HepG2 (cell line): ENCODE data around the gene CTNNBIP1. TPM values are rescaled to one million over a fixed set of nuclear protein-coding genes. Genes with fewer than 3 reads are reported as not detected.

Experiments
- ATAC-seq: fragments of 200-7000 bp; cut with Tn5 transposase; 3 replicates; pipeline ENCODE4 v1.9.1; 2020; ENCODE audit warnings: mild to moderate bottlenecking, moderate library complexity
- Bru-seq: library from RNA; stranded (reverse); fragments of 400-500 nt; gene quantifications from one replicate; lab custom pipeline; 2021; lab: Mats Ljungman, UMichigan
- BruChase-seq, 2 experiments: library from RNA; stranded (reverse); fragments of 400-500 nt; gene quantifications; one replicate each; lab custom pipeline; 2021; lab: Mats Ljungman, UMichigan
- BruUV-seq: library from RNA; stranded (reverse); fragments of 400-500 nt; replicated peaks from 2 replicates; lab custom pipeline; 2021; lab: Mats Ljungman, UMichigan
- CTCF ChIA-PET: fragments of 300-600 bp; formaldehyde crosslinking; extraction: SDS; loops from one replicate; lab custom pipeline; 2021; ENCODE audit warnings: low total read pairs, inconsistent platforms, low intra/inter-chr PET ratio; lab: Yijun Ruan, JAX
- POLR2A ChIA-PET: fragments of 350-600 bp; sonication (Branson Sonifier 250); formaldehyde crosslinking; loops from one replicate; lab custom pipeline; 2020; ENCODE audit warnings: antibody characterized with exemption, inconsistent platforms; lab: Yijun Ruan, JAX
- DNase-seq: peaks from one replicate; pipeline ENCODE4 v3.0.0-alpha.2; 2015; ENCODE audit warnings: low spot score
- FAIRE-seq: peaks from 3 replicates; lab custom pipeline; 2011; peaks lifted over from hg19 to GRCh38; lab: Jason Lieb, UNC
- H2AFZ ChIP-seq: one replicate; pipeline ENCODE4 v1.6.1; 2011; ENCODE audit warnings: low read length, inconsistent platforms
- H3K27ac ChIP-seq: fragments of 300-600 bp; 3 replicates; pipeline ENCODE4 v1.8.0; 2011; ENCODE audit warnings: mixed run types, mild to moderate bottlenecking, mixed read lengths, low read length, inconsistent platforms; ENCODE audit not compliant: insufficient read depth; ENCODE audit errors: extremely low read length
- H3K27me3 ChIP-seq, 2 experiments: fragments of 200-600 bp in 1 of 2; 2 replicates in 1 of 2; 3 replicates in 1 of 2; pipeline versions ENCODE4 v1.6.0 to v1.8.0; 2011; ENCODE audit warnings: low read length in 2 of 2, mild to moderate bottlenecking in 2 of 2, moderate library complexity in 2 of 2, inconsistent platforms in 1 of 2; ENCODE audit not compliant: insufficient read depth in 2 of 2, control insufficient read depth in 1 of 2
- H3K36me3 ChIP-seq, 2 experiments: fragments of 200-600 bp in 1 of 2; replicated peaks in 1 of 2; 2 replicates in 1 of 2; 3 replicates in 1 of 2; pipeline versions ENCODE4 v1.5.1 to v1.8.0; 2011; ENCODE audit warnings: low read length in 2 of 2, inconsistent platforms in 1 of 2; ENCODE audit not compliant: insufficient read depth in 2 of 2, control insufficient read depth in 1 of 2
- H3K4me1 ChIP-seq: 2 replicates; pipeline ENCODE4 v1.5.1; 2012; ENCODE audit warnings: low read length, inconsistent platforms; ENCODE audit not compliant: insufficient read depth
- H3K4me2 ChIP-seq: 2 replicates; pipeline ENCODE4 v1.6.0; 2011; ENCODE audit warnings: low read depth, low read length, inconsistent platforms
- H3K4me3 ChIP-seq, 3 experiments: fragments of 200-600 bp in 1 of 3; sonication (generic), shearing (Covaris generic) in 1 of 3; replicated peaks in 1 of 3; 2 replicates each; pipeline ENCODE4 v1.5.1; 2011 to 2016; ENCODE audit warnings: low read length in 3 of 3, inconsistent platforms in 2 of 3, low read depth in 2 of 3, mild to moderate bottlenecking in 2 of 3, control low read depth in 1 of 3, mixed read lengths in 1 of 3; ENCODE audit not compliant: insufficient read depth in 1 of 3
- H3K79me2 ChIP-seq: one replicate; pipeline ENCODE4 v1.6.1; 2011; ENCODE audit warnings: low read length, inconsistent platforms; ENCODE audit not compliant: insufficient read depth
- H3K9ac ChIP-seq: 2 replicates; pipeline ENCODE4 v1.6.0; 2011; ENCODE audit warnings: mild to moderate bottlenecking, low read depth, low read length, inconsistent platforms; ENCODE audit not compliant: insufficient read depth
- H3K9me3 ChIP-seq: 2 replicates; pipeline ENCODE4 v1.5.1; 2012; ENCODE audit warnings: mild to moderate bottlenecking, low read length
- H4K20me1 ChIP-seq: 2 replicates; pipeline ENCODE4 v1.6.0; 2011; ENCODE audit warnings: inconsistent platforms, mild to moderate bottlenecking, low read length, moderate library complexity; ENCODE audit not compliant: insufficient read depth
- ATF4 ChIP-seq, 2 experiments: fragments of 450-650 bp in 1 of 2; sonication (generic) in 1 of 2; formaldehyde crosslinking; IDR thresholded peaks; 2 replicates each; pipeline versions ENCODE4 v1.5.0 to v1.8.0; 2020 to 2022; ENCODE audit warnings: mild to moderate bottlenecking in 1 of 2, missing genetic modification reagents in 1 of 2
- GTF2F1 ChIP-seq: fragments of 150-350 bp; IDR thresholded peaks from 2 replicates; pipeline ENCODE4 v1.6.1; 2014; ENCODE audit warnings: low read length
- MEIS2 ChIP-seq: sonication (generic); formaldehyde crosslinking; IDR thresholded peaks from 2 replicates; pipeline ENCODE4 v1.9.0; 2021; ENCODE audit warnings: mild to moderate bottlenecking, missing genetic modification reagents
- RORA ChIP-seq: sonication (generic); formaldehyde crosslinking; IDR thresholded peaks from 2 replicates; pipeline ENCODE4 v1.5.0; 2020; ENCODE audit warnings: mild to moderate bottlenecking, missing genetic modification reagents, moderate library complexity
- TCF7L2 ChIP-seq: IDR thresholded peaks from 2 replicates; pipeline ENCODE4 v1.6.1; 2011; ENCODE audit warnings: mild to moderate bottlenecking, low read depth, low read length, moderate library complexity
- TFDP2 ChIP-seq: sonication (generic); formaldehyde crosslinking; IDR thresholded peaks from 2 replicates; pipeline ENCODE4 v1.4.0; 2020; ENCODE audit warnings: missing genetic modification reagents
- XRCC5 ChIP-seq: fragments of 200-400 bp; formaldehyde crosslinking; optimal IDR thresholded peaks from 2 replicates; pipeline ENCODE3; 2017; ENCODE audit warnings: mild to moderate bottlenecking, low read length
- ZBTB2 ChIP-seq: sonication (generic); formaldehyde crosslinking; IDR thresholded peaks from 2 replicates; pipeline ENCODE4 v1.8.0; 2022; ENCODE audit warnings: low read depth, missing genetic modification reagents
- ZFY ChIP-seq: sonication (generic); formaldehyde crosslinking; IDR thresholded peaks from 2 replicates; pipeline ENCODE4 v1.4.0; 2020; ENCODE audit warnings: missing genetic modification reagents
- ZHX1 ChIP-seq: sonication (generic); formaldehyde crosslinking; IDR thresholded peaks from 2 replicates; pipeline ENCODE4 v1.8.1; 2022; ENCODE audit warnings: low read depth, mild to moderate bottlenecking, missing genetic modification reagents
- ZNF136 ChIP-seq: sonication (generic); formaldehyde crosslinking; IDR thresholded peaks from 2 replicates; pipeline ENCODE4 v1.8.1; 2022; ENCODE audit warnings: low read depth, mild to moderate bottlenecking, moderate library complexity, missing genetic modification reagents
- WGBS: methylation state at CpG from one replicate; pipeline ENCODE4 v1.1.6; 2017; ENCODE audit warnings: low lambda C conversion rate; 5-methylcytosine and 5-hydroxymethylcytosine counted together
- in situ Hi-C: cut with HindIII; loops from 2 replicates; pipeline ENCODE4 v1.10.0; 2017; ENCODE audit warnings: low pct_unique_long_range_greater_than_20kb; ENCODE audit not compliant: extremely low pct_ligation_motif_present
- intact Hi-C: fragments of 100-400 bp; cut with micrococcal nuclease; formaldehyde crosslinking; loops from one replicate; pipeline ENCODE4 v1.10.0; 2022; ENCODE audit not compliant: unreplicated experiment
- long read RNA-seq, 2 experiments: library from RNA in 1 of 2; library from polyadenylated mRNA in 1 of 2; stranded (forward) in 1 of 2; unstranded in 1 of 2; transcript quantifications; one replicate each; pipeline ENCODE4 v2.0.0, GENCODE V29; 2019 to 2022
- polyA minus RNA-seq, 3 experiments: library from RNA; depleted of rRNA, polyadenylated mRNA; stranded (reverse); fragments of >200 nt; gene quantifications; 2 replicates each; pipeline ENCODE4 v1.2.3, GENCODE V29; 2011; ENCODE audit warnings: low replicate concordance in 1 of 3
- polyA plus RNA-seq, 8 experiments: library from polyadenylated mRNA; depleted of rRNA in 3 of 8; stranded (reverse) in 7 of 8; unstranded in 1 of 8; fragments of >200 nt; fragmentation: Illumina TruSeq in 4 of 8; extraction: Trizol in 4 of 8; gene quantifications; 2 replicates each; pipeline versions ENCODE4 v1.2.1 to v1.2.3, GENCODE V29; 2011 to 2016; ENCODE audit warnings: low read depth in 4 of 8, missing spikeins in 1 of 8, mixed read lengths in 1 of 8; ENCODE audit not compliant: insufficient read depth in 1 of 8
- total RNA-seq, 5 experiments: library from RNA; depleted of rRNA; stranded (reverse); fragments of >200 nt; fragmentation: Illumina TruSeq; extraction: Trizol; gene quantifications; 2 replicates each; pipeline ENCODE4 v1.2.3, GENCODE V29; 2016; ENCODE audit warnings: low read depth in 1 of 5

CTNNBIP1 gene
- total RNA-seq (2016; rRNA removed; fragmentation: Illumina TruSeq; extraction: Trizol), result 67.0 and 71.7 TPM in 2 replicates
- 112 and 131 TPM in 2 replicates for total RNA-seq (2016; cell fraction: cytosol; rRNA removed; fragmentation: Illumina TruSeq; extraction: Trizol; ENCODE audit: low read depth)
- total RNA-seq (2016; cell fraction: insoluble cytoplasmic fraction; rRNA removed; fragmentation: Illumina TruSeq; extraction: Trizol), result 54.5 and 70.6 TPM in 2 replicates
- total RNA-seq (2016; cell fraction: membrane; rRNA removed; fragmentation: Illumina TruSeq; extraction: Trizol), result 130 and 149 TPM in 2 replicates
- 21.2 and 22.7 TPM in 2 replicates for total RNA-seq (2016; cell fraction: nucleus; rRNA removed; fragmentation: Illumina TruSeq; extraction: Trizol)
- polyA plus RNA-seq (2011; rRNA removed), result 83.0 and 83.1 TPM in 2 replicates
- 57.2 and 76.8 TPM in 2 replicates for polyA plus RNA-seq (2011; cell fraction: cytosol; rRNA removed)
- polyA plus RNA-seq (2011; cell fraction: nucleus; rRNA removed), result 32.2 and 32.4 TPM in 2 replicates
- 26.8 and 39.9 TPM in 2 replicates for polyA plus RNA-seq (2012)
- polyA plus RNA-seq (2016; cell fraction: cytosol; fragmentation: Illumina TruSeq; extraction: Trizol; ENCODE audit: low read depth), result 182 and 242 TPM in 2 replicates
- polyA plus RNA-seq (2016; cell fraction: insoluble cytoplasmic fraction; fragmentation: Illumina TruSeq; extraction: Trizol; ENCODE audit: low read depth), result 74.3 and 84.9 TPM in 2 replicates
- 169 and 203 TPM in 2 replicates for polyA plus RNA-seq (2016; cell fraction: membrane; fragmentation: Illumina TruSeq; extraction: Trizol; ENCODE audit: low read depth)
- 49.9 and 56.8 TPM in 2 replicates for polyA plus RNA-seq (2016; cell fraction: nucleus; fragmentation: Illumina TruSeq; extraction: Trizol; ENCODE audit: insufficient read depth, low read depth)
- 5.8 and 84.0 TPM in 2 replicates for polyA minus RNA-seq (2011; rRNA and poly(A)+ RNA removed; ENCODE audit: low replicate concordance)
- 49.7 and 52.8 TPM in 2 replicates for polyA minus RNA-seq (2011; cell fraction: cytosol; rRNA and poly(A)+ RNA removed)
- polyA minus RNA-seq (2011; cell fraction: nucleus; rRNA and poly(A)+ RNA removed), result 11.7 and 12.0 TPM in 2 replicates
- Bru-seq, nascent RNA, result percentile 77 among the genes with signal in this experiment
- BruChase-seq, experiment 1, labeled RNA remaining after a 6-hour chase, result percentile 65 among the genes with signal in this experiment
- BruChase-seq, experiment 2, labeled RNA remaining after a 2-hour chase, result percentile 75 among the genes with signal in this experiment
- long read RNA-seq, experiment 1, transcript CTNNBIP1-204 (5 exons, 1,206 nt), result major isoform, 50 of 70 reads
- long read RNA-seq, experiment 1, transcript CTNNBIP1-203 (6 exons, 3,000 nt), result minor isoform, 5 of 70 reads
- long read RNA-seq, experiment 1, partial matches to known transcripts, result 2 of 70 reads
- long read RNA-seq, experiment 1, other reads (novel, unspliced or antisense), result 13 of 70 reads
- long read RNA-seq, experiment 2, transcript CTNNBIP1-204 (5 exons, 1,206 nt), result major isoform, 142 of 230 reads
- long read RNA-seq, experiment 2, transcript CTNNBIP1-203 (6 exons, 3,000 nt), result minor isoform, 10 of 230 reads
- long read RNA-seq, experiment 2, partial matches to known transcripts, result 11 of 230 reads
- long read RNA-seq, experiment 2, other reads (novel, unspliced or antisense), result 67 of 230 reads

- peak; percentile 57 for ATAC-seq
- Histone ChIP-seq H2AFZ (peak within 1 kb of the TSS; percentile 79), H3K36me3 (no peaks in the 10 kb centered on the region; a peak in 1 of 5 replicates), H3K4me1 (peaks cover 77% of the 10 kb centered on the region), H3K27ac (peak within 1 kb of the TSS; percentile 87), H3K79me2 (peaks cover 38% of the 10 kb centered on the region), H3K4me3 (peak within 1 kb of the TSS; percentile 78 to 98 (median 82)), H3K27me3 (no peaks in the 10 kb centered on the region; a peak in 1 of 5 replicates), H3K9me3 (no peaks in the 10 kb centered on the region), H3K4me2 (peak within 1 kb of the TSS; percentile 87), H4K20me1 (no peaks in the 10 kb centered on the region), H3K9ac (peak within 1 kb of the TSS; percentile 84)
- FAIRE-seq, result no peak
- in situ Hi-C loops (no loop called here), intact Hi-C loops (loop anchor here (1.0 kb wide), 1 partner anchor 35 kb away; no protein-coding TSS in a partner anchor)
- no CpG with 5 or more reads among the region's 55 CpGs for WGBS
- BruUV-seq, result no TSS peak
- POLR2A ChIA-PET, result interaction anchor here (1.0 to 1.2 kb wide), 11 partner anchors 9 to 193 kb away, joined by 3 to 22 read pairs (median 5); partner anchors contain the start of genes LZIC and NMNAT1
- CTCF ChIA-PET, result no interaction called here
- no peak for DNase-seq
- TF ChIP-seq ZHX1 (CRISPR knock-in tag) (no peak), MEIS2 (CRISPR knock-in tag) (no peak; the same call in 1 of the 2 replicates), ATF4 (CRISPR knock-in tag; IDR thresholded peaks at IDR 0.05) (no peak), ZFY (CRISPR knock-in tag) (peak; percentile 65; the same call in 1 of the 2 replicates), ZBTB2 (CRISPR knock-in tag) (peak; percentile 88; the same call in 1 of the 2 replicates), TFDP2 (CRISPR knock-in tag) (peak; percentile 52; the same call in 1 of the 2 replicates), RORA (CRISPR knock-in tag) (no peak), ZNF136 (CRISPR knock-in tag) (no peak), TCF7L2 (no peak), GTF2F1 (no peak), XRCC5 (no peak)
These were observed at the start of gene CTNNBIP1 for GRCh38 chr1:9910076-9910422. CTNNBIP1 (minus strand) TSS chr1:9910269; CDS start chr1:9872064, 38,205 bp downstream.
